ENCODE data around the gene TBC1D14.

TBC1D14 gene

GRCh38 chr4:6894528-6895498 is 14.8 kb upstream of the TBC1D14 start:
- H3K27ac ChIP-seq, result no peak overlapping the region
- TF ChIP-seq ZFX (IDR thresholded peaks at IDR 0.05; ENCODE audit: borderline replicate concordance), result no peak
- TF ChIP-seq CTCF (IDR thresholded peaks at IDR 0.05), result no peak

- H3K27ac ChIP-seq, result no peak overlapping the region
These were observed 13.6 kb upstream of the TBC1D14 start for GRCh38 chr4:6896035-6896434.

GRCh38 chr4:6898763-6899162 is 10.9 kb upstream of the TBC1D14 start:
- TF ChIP-seq CTCF (IDR thresholded peaks at IDR 0.05) (no peak), ZFX (IDR thresholded peaks at IDR 0.05; ENCODE audit: borderline replicate concordance) (no peak)
- no peak overlapping the region for H3K27ac ChIP-seq

More at GRCh38 chr4:6896035-6896434, 13.6 kb upstream of the TBC1D14 start:
- no peak for TF ChIP-seq CTCF (IDR thresholded peaks at IDR 0.05)
- no peak for TF ChIP-seq ZFX (IDR thresholded peaks at IDR 0.05; ENCODE audit: borderline replicate concordance)

GRCh38 chr4:6900181-6900812 is 9.3 kb upstream of the TBC1D14 start:
- TF ChIP-seq CTCF (IDR thresholded peaks at IDR 0.05), result no peak
- no peak for TF ChIP-seq ZFX (IDR thresholded peaks at IDR 0.05; ENCODE audit: borderline replicate concordance)
- H3K27ac ChIP-seq, result no peak overlapping the region

- no peak for TF ChIP-seq ZFX (IDR thresholded peaks at IDR 0.05; ENCODE audit: borderline replicate concordance)
- TF ChIP-seq CTCF (IDR thresholded peaks at IDR 0.05), result no peak
- no peak overlapping the region for H3K27ac ChIP-seq
These were observed 8.7 kb upstream of the TBC1D14 start for GRCh38 chr4:6900956-6901355.

GRCh38 chr4:6901669-6902317 is 7.8 kb upstream of the TBC1D14 start:
- no peak for TF ChIP-seq CTCF (IDR thresholded peaks at IDR 0.05)
- no peak for TF ChIP-seq ZFX (IDR thresholded peaks at IDR 0.05; ENCODE audit: borderline replicate concordance)
- H3K27ac ChIP-seq, result no peak overlapping the region
